Measurements from ENCODE around the gene CLDN5. TPM values are rescaled to one million over a fixed set of nuclear protein-coding genes. Genes with fewer than 3 reads are reported as not detected.
"Not testable (repeated sequence)": the region's sequence is repeated elsewhere in the genome, so short reads cannot be mapped to it uniquely, and the experiment has no call there.

Gene CLDN5
- total and polyA plus RNA-seq, 2 donors from 2014 or later = 47.8 to 48.4 TPM

DNA sequence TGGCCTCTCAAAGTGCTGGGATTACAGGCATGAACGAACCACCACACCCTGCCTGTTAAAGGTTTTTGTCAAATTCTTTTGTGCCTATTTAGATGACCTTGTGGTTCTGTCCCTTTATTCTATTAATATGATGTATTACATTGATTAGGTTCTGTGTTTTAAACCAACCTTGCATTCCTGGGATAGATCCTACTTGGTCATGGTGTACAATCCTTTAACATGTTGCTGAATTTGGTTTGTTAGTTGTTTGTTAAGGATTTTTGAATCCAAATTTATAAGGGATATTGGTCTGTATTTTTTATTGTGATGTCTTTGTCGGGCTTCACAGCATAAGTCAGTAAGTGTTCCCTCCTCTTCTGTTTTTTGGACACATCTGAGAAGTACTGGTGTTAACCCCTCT, 29.0 kb upstream of the CLDN5 start:
- no peak for FAIRE-seq
- intact Hi-C loops (cut with DNase I) = no loop called here
- H3K9me3 ChIP-seq (ENCODE audit: control insufficient read depth in 2 of 3, insufficient read depth in 1 of 3, low read length in 3 of 3) = peaks cover 0 to 6% (median 0%) of the 10 kb centered on the region in 3 donors
- no peak for DNase-seq
- H3K27me3 ChIP-seq (ENCODE audit: control insufficient read depth, insufficient read depth, low read length) = no peaks in the 10 kb centered on the region
- H3K27ac ChIP-seq (ENCODE audit: low read depth in 2 of 2, low read length in 2 of 2) = no peak overlapping the region
- H3K4me1 ChIP-seq (ENCODE audit: control insufficient read depth in 2 of 3, insufficient read depth in 2 of 3, low read depth in 1 of 3, low read length in 3 of 3) = no peaks in the 10 kb centered on the region
- no peak overlapping the region for H3K9ac ChIP-seq (ENCODE audit: low read length in 3 of 3)
- TF ChIP-seq, protein P1, sequence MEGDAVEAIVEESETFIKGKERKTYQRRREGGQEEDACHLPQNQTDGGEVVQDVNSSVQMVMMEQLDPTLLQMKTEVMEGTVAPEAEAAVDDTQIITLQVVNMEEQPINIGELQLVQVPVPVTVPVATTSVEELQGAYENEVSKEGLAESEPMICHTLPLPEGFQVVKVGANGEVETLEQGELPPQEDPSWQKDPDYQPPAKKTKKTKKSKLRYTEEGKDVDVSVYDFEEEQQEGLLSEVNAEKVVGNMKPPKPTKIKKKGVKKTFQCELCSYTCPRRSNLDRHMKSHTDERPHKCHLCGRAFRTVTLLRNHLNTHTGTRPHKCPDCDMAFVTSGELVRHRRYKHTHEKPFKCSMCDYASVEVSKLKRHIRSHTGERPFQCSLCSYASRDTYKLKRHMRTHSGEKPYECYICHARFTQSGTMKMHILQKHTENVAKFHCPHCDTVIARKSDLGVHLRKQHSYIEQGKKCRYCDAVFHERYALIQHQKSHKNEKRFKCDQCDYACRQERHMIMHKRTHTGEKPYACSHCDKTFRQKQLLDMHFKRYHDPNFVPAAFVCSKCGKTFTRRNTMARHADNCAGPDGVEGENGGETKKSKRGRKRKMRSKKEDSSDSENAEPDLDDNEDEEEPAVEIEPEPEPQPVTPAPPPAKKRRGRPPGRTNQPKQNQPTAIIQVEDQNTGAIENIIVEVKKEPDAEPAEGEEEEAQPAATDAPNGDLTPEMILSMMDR (IDR thresholded peaks at IDR 0.05; ENCODE audit: borderline replicate concordance, extremely low read depth, insufficient read depth) = no peak
- no peaks in the 10 kb centered on the region for H3K36me3 ChIP-seq (ENCODE audit: control insufficient read depth in 2 of 3, insufficient read depth in 3 of 3, low read length in 3 of 3)
- no peak overlapping the region for H3K4me3 ChIP-seq (ENCODE audit: low read length in 3 of 3)

DNA sequence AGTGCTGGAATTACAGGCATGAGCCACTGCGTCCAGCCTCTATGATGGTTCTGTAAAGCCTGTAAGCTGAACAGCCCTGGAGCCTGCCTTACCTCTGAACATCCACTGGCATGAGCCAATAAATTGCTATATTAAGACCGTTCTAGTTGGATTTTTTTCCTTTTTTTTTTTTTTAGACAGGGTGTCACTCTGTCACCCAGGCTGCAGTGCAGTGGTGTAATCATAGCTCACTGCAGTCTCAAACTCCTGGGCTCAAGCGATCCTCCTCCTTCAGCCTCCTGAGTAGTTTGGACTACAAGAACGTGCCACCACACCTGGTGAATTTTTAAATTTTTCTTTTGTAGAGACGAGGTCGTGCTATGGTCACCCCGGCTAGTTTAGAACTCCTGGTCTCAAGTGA, 26.2 kb upstream of the CLDN5 start:
- Histone ChIP-seq H3K27me3 (ENCODE audit: control insufficient read depth, insufficient read depth, low read length) (no peaks in the 10 kb centered on the region), H3K4me1 (ENCODE audit: control insufficient read depth in 2 of 3, insufficient read depth in 2 of 3, low read depth in 1 of 3, low read length in 3 of 3) (no peaks in the 10 kb centered on the region), H3K4me3 (ENCODE audit: low read length in 3 of 3) (no peak overlapping the region), H3K9me3 (ENCODE audit: control insufficient read depth in 2 of 3, insufficient read depth in 1 of 3, low read length in 3 of 3) (peaks cover 0 to 6% (median 0%) of the 10 kb centered on the region in 3 donors), H3K27ac (ENCODE audit: low read depth in 2 of 2, low read length in 2 of 2) (no peak overlapping the region), H3K9ac (ENCODE audit: low read length in 3 of 3) (no peak overlapping the region), H3K36me3 (ENCODE audit: control insufficient read depth in 2 of 3, insufficient read depth in 3 of 3, low read length in 3 of 3) (no peaks in the 10 kb centered on the region)
- DNase-seq (no peak), FAIRE-seq (no peak)
- TF ChIP-seq, protein P1 (IDR thresholded peaks at IDR 0.05; ENCODE audit: borderline replicate concordance, extremely low read depth, insufficient read depth) = no peak
- intact Hi-C loops (cut with DNase I) = no loop called here

DNA sequence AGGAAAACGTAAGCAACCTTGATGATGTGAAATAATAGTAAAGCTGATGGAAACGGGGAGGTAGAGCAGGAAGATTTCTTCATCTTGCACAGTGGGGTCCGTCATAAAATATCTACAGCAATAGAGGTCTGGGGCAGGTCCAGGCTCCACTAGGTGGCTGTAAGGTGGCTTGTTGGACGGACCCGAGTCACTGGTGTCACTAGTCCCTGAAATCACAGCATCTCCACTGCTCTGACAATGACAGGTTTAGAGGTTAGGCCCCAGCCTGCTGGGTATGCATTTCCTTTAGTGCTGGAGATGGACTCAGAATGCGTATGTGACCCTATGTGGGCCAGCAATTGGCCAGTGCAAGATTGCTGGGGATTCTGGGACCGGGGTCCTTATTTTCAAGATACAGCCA, 25.2 kb upstream of the CLDN5 start:
- Histone ChIP-seq H3K27me3 (ENCODE audit: control insufficient read depth, insufficient read depth, low read length) (no peaks in the 10 kb centered on the region), H3K9me3 (ENCODE audit: control insufficient read depth in 2 of 3, insufficient read depth in 1 of 3, low read length in 3 of 3) (peaks cover 0 to 6% (median 0%) of the 10 kb centered on the region in 3 donors), H3K4me3 (ENCODE audit: low read length in 3 of 3) (no peak overlapping the region), H3K4me1 (ENCODE audit: control insufficient read depth in 2 of 3, insufficient read depth in 2 of 3, low read depth in 1 of 3, low read length in 3 of 3) (no peaks in the 10 kb centered on the region), H3K36me3 (ENCODE audit: control insufficient read depth in 2 of 3, insufficient read depth in 3 of 3, low read length in 3 of 3) (no peaks in the 10 kb centered on the region), H3K9ac (ENCODE audit: low read length in 3 of 3) (no peak overlapping the region), H3K27ac (ENCODE audit: low read depth in 2 of 2, low read length in 2 of 2) (no peak overlapping the region)
- DNase-seq (no peak), FAIRE-seq (no peak)
- TF ChIP-seq, protein P1 (IDR thresholded peaks at IDR 0.05; ENCODE audit: borderline replicate concordance, extremely low read depth, insufficient read depth) = no peak
- intact Hi-C loops (cut with DNase I) = no loop called here

DNA sequence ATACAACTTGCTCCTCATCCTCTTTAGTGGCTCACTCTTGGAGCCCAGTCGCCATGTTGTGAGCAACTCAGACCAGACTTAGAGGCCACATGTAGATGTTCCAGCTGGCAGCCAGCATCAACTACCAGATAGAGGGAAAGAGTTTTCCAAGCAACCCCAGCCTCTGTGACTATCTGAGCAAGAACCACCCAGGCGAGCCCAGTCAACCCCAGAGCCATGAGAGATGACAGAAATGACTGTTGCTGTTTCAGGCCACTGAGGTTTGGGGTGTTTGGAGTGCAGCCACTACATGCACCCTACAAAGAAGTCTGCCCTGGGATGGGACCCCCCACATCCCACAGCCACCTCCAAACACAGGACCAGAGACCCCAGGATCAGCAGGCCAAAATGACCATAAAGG, 24.8 kb upstream of the CLDN5 start:
- intact Hi-C loops (cut with DNase I) = no loop called here
- DNase-seq (no peak), FAIRE-seq (no peak)
- peaks cover 0 to 6% (median 0%) of the 10 kb centered on the region in 3 donors for H3K9me3 ChIP-seq (ENCODE audit: control insufficient read depth in 2 of 3, insufficient read depth in 1 of 3, low read length in 3 of 3)
- H3K27me3 ChIP-seq (ENCODE audit: control insufficient read depth, insufficient read depth, low read length) = no peaks in the 10 kb centered on the region
- no peaks in the 10 kb centered on the region for H3K4me1 ChIP-seq (ENCODE audit: control insufficient read depth in 2 of 3, insufficient read depth in 2 of 3, low read depth in 1 of 3, low read length in 3 of 3)
- H3K36me3 ChIP-seq (ENCODE audit: control insufficient read depth in 2 of 3, insufficient read depth in 3 of 3, low read length in 3 of 3) = no peaks in the 10 kb centered on the region
- H3K9ac ChIP-seq (ENCODE audit: low read length in 3 of 3) = no peak overlapping the region
- TF ChIP-seq, protein P1 (IDR thresholded peaks at IDR 0.05; ENCODE audit: borderline replicate concordance, extremely low read depth, insufficient read depth) = no peak
- H3K27ac ChIP-seq (ENCODE audit: low read depth in 2 of 2, low read length in 2 of 2) = no peak overlapping the region
- no peak overlapping the region for H3K4me3 ChIP-seq (ENCODE audit: low read length in 3 of 3)

DNA sequence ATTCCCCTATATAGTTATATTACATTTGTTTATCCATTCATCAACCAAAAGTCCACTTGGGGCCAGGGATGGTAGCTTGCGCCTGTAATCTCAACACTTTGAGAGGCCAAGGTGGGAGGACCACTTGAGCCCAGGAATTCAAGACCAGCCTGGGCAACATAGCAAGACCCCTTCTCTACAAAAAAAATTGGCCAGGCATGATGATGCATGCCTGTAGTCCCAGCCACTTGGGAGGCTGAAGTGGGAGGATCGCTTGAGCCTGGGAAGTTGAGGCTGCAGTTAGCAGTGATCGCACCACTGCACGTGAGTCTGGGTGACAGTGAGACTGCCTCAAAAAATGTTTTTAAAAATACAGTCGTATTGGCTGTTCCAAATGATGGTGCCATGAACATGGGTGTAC, 24.2 kb upstream of the CLDN5 start:
- H3K36me3 ChIP-seq (ENCODE audit: control insufficient read depth in 2 of 3, insufficient read depth in 3 of 3, low read length in 3 of 3); H3K27me3 ChIP-seq (ENCODE audit: control insufficient read depth, insufficient read depth, low read length); H3K9me3 ChIP-seq (ENCODE audit: control insufficient read depth in 2 of 3, insufficient read depth in 1 of 3, low read length in 3 of 3); H3K4me1 ChIP-seq (ENCODE audit: control insufficient read depth in 2 of 3, insufficient read depth in 2 of 3, low read depth in 1 of 3, low read length in 3 of 3); H3K4me3 ChIP-seq (ENCODE audit: low read length in 3 of 3); FAIRE-seq; DNase-seq; intact Hi-C loops (cut with DNase I); H3K9ac ChIP-seq (ENCODE audit: low read length in 3 of 3); H3K27ac ChIP-seq (ENCODE audit: low read depth in 2 of 2, low read length in 2 of 2): not testable (repeated sequence)

Data from kidney (tissue), 14 donors.